ENCODE results near the gene TAOK3. TPM values are rescaled to one million over a fixed set of nuclear protein-coding genes. Genes with fewer than 3 reads are reported as not detected.

Gene TAOK3
- total RNA-seq, 3 donors from 2014 or later (not counting 1 experiment from before 2014, with no cell fraction given), result 155 to 166 (median 157) TPM

DNA sequence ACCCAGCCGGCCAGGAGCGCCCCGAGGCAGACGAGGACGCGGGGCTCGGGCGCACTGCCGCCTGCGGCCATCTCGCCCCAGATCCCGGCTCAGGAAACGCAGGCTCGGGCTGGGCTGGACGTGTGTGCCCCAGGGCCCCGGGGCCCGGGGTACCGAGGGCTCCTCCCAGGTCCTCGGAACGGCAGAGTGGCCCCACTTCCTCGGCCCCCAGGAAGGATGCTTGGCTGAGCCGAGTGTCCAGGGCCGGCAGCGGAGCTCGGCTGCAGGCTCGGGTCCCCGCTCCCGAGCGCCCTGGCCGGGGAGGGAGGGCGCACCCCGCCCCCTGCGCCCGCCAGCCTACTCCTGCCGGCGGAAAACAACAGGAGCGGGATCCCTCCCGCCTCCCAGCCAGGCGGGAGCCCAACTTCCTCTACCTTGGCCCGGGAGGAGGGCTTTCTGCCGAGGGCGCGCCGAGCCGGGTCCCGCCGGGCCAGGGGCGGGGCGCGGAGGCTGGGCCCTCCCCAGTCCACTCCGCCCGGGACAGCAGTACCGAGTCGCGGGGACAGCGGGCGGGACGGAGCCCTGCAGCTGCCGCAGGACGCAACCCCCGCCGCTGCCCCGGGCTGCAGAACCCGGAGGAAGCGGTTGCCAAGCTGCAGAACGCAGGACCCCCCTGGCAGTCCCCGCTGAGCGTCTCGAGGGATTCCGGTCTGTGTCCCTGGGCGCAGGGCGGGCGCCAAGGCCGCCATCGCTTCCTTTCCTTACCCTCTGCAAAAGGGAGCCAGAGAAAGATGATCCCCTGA lies 268.9 kb downstream of the TAOK3 start, which contains the start of gene VSIG10:
TSS of gene VSIG10 (minus strand) at position 411 of the 782 bp plus-strand sequence. CDS start at position 71, 340 bp downstream.
- peak within 1 kb of the TSS; percentile 24 for H3K4me3 ChIP-seq (ENCODE audit: low read length)
- WGBS (ENCODE audit: insufficient coverage), result under 1% methylated on average over 75 of the region's 75 CpGs
- Mint-ChIP-seq H3K4me3 (peak within 1 kb of the TSS; percentile 91), H3K9me3 (no peaks in the 10 kb centered on the region), H3K36me3 (no peaks in the 10 kb centered on the region), H3K4me1 (peaks cover 10 to 14% of the 10 kb centered on the region in 2 donors), H3K27ac (no peak within 1 kb of the TSS), H3K27me3 (ENCODE audit: low read depth in 2 of 2) (peaks cover 20 to 22% of the 10 kb centered on the region in 2 donors)
- intact Hi-C loops (cut with micrococcal nuclease), result no loop called here
- H3K36me3 ChIP-seq (ENCODE audit: control insufficient read depth, insufficient read depth, low read length), result no peaks in the 10 kb centered on the region
- H3K27ac ChIP-seq (ENCODE audit: low read length), result no peak within 1 kb of the TSS
- TF ChIP-seq, protein P1, sequence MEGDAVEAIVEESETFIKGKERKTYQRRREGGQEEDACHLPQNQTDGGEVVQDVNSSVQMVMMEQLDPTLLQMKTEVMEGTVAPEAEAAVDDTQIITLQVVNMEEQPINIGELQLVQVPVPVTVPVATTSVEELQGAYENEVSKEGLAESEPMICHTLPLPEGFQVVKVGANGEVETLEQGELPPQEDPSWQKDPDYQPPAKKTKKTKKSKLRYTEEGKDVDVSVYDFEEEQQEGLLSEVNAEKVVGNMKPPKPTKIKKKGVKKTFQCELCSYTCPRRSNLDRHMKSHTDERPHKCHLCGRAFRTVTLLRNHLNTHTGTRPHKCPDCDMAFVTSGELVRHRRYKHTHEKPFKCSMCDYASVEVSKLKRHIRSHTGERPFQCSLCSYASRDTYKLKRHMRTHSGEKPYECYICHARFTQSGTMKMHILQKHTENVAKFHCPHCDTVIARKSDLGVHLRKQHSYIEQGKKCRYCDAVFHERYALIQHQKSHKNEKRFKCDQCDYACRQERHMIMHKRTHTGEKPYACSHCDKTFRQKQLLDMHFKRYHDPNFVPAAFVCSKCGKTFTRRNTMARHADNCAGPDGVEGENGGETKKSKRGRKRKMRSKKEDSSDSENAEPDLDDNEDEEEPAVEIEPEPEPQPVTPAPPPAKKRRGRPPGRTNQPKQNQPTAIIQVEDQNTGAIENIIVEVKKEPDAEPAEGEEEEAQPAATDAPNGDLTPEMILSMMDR (IDR thresholded peaks at IDR 0.05), result no peak
- ATAC-seq (peak; percentile 31 to 69 (median 49)), DNase-seq (peak in 1 of 2 donors; percentile 34)
- peaks cover 14% of the 10 kb centered on the region for H3K4me1 ChIP-seq (ENCODE audit: control insufficient read depth, insufficient read depth, low read length)
- H3K9me3 ChIP-seq (ENCODE audit: control insufficient read depth, insufficient read depth, low read length), result no peaks in the 10 kb centered on the region
- H3K27me3 ChIP-seq (ENCODE audit: control insufficient read depth, insufficient read depth, low read length), result peaks cover 22% of the 10 kb centered on the region

DNA sequence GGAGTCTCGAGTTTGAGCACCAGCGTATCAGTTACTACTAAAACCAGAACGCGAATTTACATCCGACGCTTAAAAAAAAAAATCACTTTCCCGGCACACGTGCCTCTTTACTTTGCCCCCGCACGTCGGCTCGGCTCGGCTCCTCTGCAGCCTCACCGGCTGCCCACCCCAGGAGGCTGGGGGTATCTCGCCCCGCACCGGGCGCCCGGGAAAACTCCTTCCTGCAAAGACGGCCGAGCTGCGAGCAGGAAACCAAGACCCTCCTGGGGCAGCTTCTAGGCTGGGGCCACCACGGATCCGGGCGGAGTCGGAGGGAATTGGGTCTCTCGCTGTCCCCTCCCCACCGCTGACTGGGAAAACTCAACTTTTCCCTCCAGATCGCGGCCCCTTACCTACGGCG lies 269.5 kb downstream of the TAOK3 start:
- Mint-ChIP-seq H3K27ac (no peak overlapping the region), H3K9me3 (no peaks in the 10 kb centered on the region), H3K4me1 (peaks cover 10 to 14% of the 10 kb centered on the region in 2 donors), H3K36me3 (no peaks in the 10 kb centered on the region), H3K27me3 (ENCODE audit: low read depth in 2 of 2) (peaks cover 20 to 22% of the 10 kb centered on the region in 2 donors), H3K4me3 (peak overlapping the region; percentile 91)
- TF ChIP-seq, protein P1 (IDR thresholded peaks at IDR 0.05), result no peak
- H3K4me1 ChIP-seq (ENCODE audit: control insufficient read depth, insufficient read depth, low read length), result peaks cover 14% of the 10 kb centered on the region
- no peak overlapping the region for H3K27ac ChIP-seq (ENCODE audit: low read length)
- H3K36me3 ChIP-seq (ENCODE audit: control insufficient read depth, insufficient read depth, low read length), result no peaks in the 10 kb centered on the region
- no peaks in the 10 kb centered on the region for H3K9me3 ChIP-seq (ENCODE audit: control insufficient read depth, insufficient read depth, low read length)
- DNase-seq, result peak in 1 of 2 donors; percentile 14
- H3K27me3 ChIP-seq (ENCODE audit: control insufficient read depth, insufficient read depth, low read length), result peaks cover 22% of the 10 kb centered on the region
- peak overlapping the region; percentile 24 for H3K4me3 ChIP-seq (ENCODE audit: low read length)
- under 1% methylated on average over 32 of the region's 32 CpGs for WGBS (ENCODE audit: insufficient coverage)
- intact Hi-C loops (cut with micrococcal nuclease), result no loop called here
- ATAC-seq, result peak in 1 of 3 donors; percentile 19

DNA sequence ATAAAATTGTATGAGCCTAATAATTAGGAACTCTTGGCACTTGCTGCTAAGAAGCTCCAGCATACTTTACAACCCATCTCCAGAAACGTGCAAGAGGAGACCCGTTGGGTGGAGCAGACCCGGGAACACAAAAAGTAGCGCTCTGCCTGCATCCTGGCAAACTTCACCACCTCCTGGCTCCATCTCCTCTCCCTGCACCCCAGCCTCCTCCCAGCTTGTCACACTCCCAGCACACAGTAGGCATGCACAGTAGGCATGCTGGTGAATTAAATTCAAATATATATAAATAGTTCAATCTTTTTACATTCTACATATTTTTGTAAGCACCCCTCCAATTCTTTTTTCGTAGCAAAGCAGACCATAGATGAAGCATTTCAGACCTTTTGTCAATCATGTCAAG lies 270.1 kb downstream of the TAOK3 start:
- no peaks in the 10 kb centered on the region for H3K9me3 Mint-ChIP-seq
- Histone ChIP-seq H3K27ac (ENCODE audit: low read length) (no peak overlapping the region), H3K9me3 (ENCODE audit: control insufficient read depth, insufficient read depth, low read length) (no peaks in the 10 kb centered on the region), H3K27me3 (ENCODE audit: control insufficient read depth, insufficient read depth, low read length) (peaks cover 22% of the 10 kb centered on the region), H3K36me3 (ENCODE audit: control insufficient read depth, insufficient read depth, low read length) (no peaks in the 10 kb centered on the region), H3K4me3 (ENCODE audit: low read length) (no peak overlapping the region), H3K4me1 (ENCODE audit: control insufficient read depth, insufficient read depth, low read length) (peaks cover 14% of the 10 kb centered on the region)
- H3K27me3 Mint-ChIP-seq (ENCODE audit: low read depth in 2 of 2), result peaks cover 20 to 22% of the 10 kb centered on the region in 2 donors
- no peak overlapping the region for H3K27ac Mint-ChIP-seq
- peak overlapping the region; percentile 91 for H3K4me3 Mint-ChIP-seq
- no peaks in the 10 kb centered on the region for H3K36me3 Mint-ChIP-seq
- H3K4me1 Mint-ChIP-seq, result peaks cover 10 to 14% of the 10 kb centered on the region in 2 donors
- ATAC-seq (no peak), DNase-seq (no peak)
- 65% methylated on average over 4 of the region's 5 CpGs for WGBS (ENCODE audit: insufficient coverage)
- intact Hi-C loops (cut with micrococcal nuclease), result no loop called here
- TF ChIP-seq, protein P1 (IDR thresholded peaks at IDR 0.05), result no peak

Measured in natural killer cell (primary cell).